Retina (tissue), 1 donor: Measurements from ENCODE around the gene LCP1.

ENCODE experiments used
- DNase-seq: peaks from one replicate; pipeline ENCODE4 v3.0.0-alpha.2; 2016

Gene LCP1

GRCh38 chr13:46094478-46094877 lies 87.5 kb downstream of the LCP1 start:
- no peak for DNase-seq

GRCh38 chr13:46088821-46089562 lies 93.0 kb downstream of the LCP1 start:
- DNase-seq: no peak

- no peak for DNase-seq
Measured at GRCh38 chr13:46087481-46087880, 94.5 kb downstream of the LCP1 start.

GRCh38 chr13:46086985-46087384 lies 95.0 kb downstream of the LCP1 start:
- DNase-seq: no peak

GRCh38 chr13:46086421-46086922 lies 95.5 kb downstream of the LCP1 start:
- DNase-seq: no peak

GRCh38 chr13:46085737-46086136 lies 96.2 kb downstream of the LCP1 start:
- DNase-seq: no peak

GRCh38 chr13:46082324-46082723 lies 99.7 kb downstream of the LCP1 start:
- DNase-seq: no peak

GRCh38 chr13:46079770-46080169 lies 102.2 kb downstream of the LCP1 start:
- no peak for DNase-seq

- DNase-seq: no peak
Measured at GRCh38 chr13:46077265-46077664, 104.7 kb downstream of the LCP1 start.

- no peak for DNase-seq
Measured at GRCh38 chr13:46076827-46077226, 105.2 kb downstream of the LCP1 start.
